ENCODE results near the gene ZBTB16. TPM values are rescaled to one million over a fixed set of nuclear protein-coding genes. Genes with fewer than 3 reads are reported as not detected.

The ZBTB16 gene
- total and polyA plus RNA-seq, 2 of the 4 experiments (the other 2 are of a cell fraction): not detected

DNA sequence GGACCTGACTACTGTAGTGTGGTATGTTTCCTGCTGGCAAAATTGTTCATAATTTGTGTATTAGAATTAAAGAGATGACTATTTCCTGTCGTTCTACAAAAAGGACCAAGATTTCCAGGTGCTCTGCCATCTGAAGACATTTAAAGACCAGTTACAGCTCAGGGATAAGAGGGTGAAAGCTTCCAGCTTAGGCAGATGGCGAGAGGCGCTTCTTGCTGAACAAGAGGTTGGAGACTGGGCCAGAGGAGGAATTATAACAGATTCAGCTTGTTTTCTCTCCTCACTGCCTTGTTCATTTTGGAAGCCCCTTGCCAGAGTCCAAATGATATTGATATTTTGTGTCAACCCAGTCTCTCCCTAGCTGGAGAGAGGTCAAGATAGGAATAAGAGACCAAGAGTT, 213.6 kb downstream of the ZBTB16 start:
- in situ Hi-C loops (cut with MboI; ENCODE audit: low sequenced_read_pairs): no loop called here
- H3K27me3 ChIP-seq (ENCODE audit: control insufficient read depth, insufficient read depth, low read length): peaks cover 35% of the 10 kb centered on the region

More for the DNA sequence above, 213.6 kb downstream of the ZBTB16 start:
- H3K56ac ChIP-seq (ENCODE audit: extremely low read depth, insufficient read depth, low read length): no peak overlapping the region
- POLR2A ChIA-PET (ENCODE audit: unreplicated experiment): no interaction called here
- H3K4ac ChIP-seq (ENCODE audit: low read depth, low read length): no peak overlapping the region
- H3K9me1 ChIP-seq (ENCODE audit: insufficient read depth, low read length): no peaks in the 10 kb centered on the region
- no peak overlapping the region for H4K8ac ChIP-seq (ENCODE audit: low read depth in 2 of 2, low read length in 2 of 2)
- no peak overlapping the region for H3K4me3 ChIP-seq (ENCODE audit: insufficient read depth, low read depth, low read length)
- no peak overlapping the region for H3K14ac ChIP-seq (replicated peaks; ENCODE audit: low read depth, low read length)
- H2AFZ ChIP-seq (replicated peaks; ENCODE audit: low read length, poor library complexity): no peak overlapping the region
- no peak overlapping the region for H4K5ac ChIP-seq (ENCODE audit: low read depth, low read length)
- no peak overlapping the region for H2BK120ac ChIP-seq (ENCODE audit: low read depth, low read length)
- no CpG with 5 or more reads among the region's 3 CpGs for WGBS, 2 experiments (ENCODE audit: extremely low coverage in 2 of 2, insufficient read length in 1 of 2)
- ATAC-seq (ENCODE audit: low read depth) (no peak), DNase-seq (no peak)
- no peak overlapping the region for H3K9ac ChIP-seq (ENCODE audit: low read depth, low read length)
- no peak overlapping the region for H2BK15ac ChIP-seq (ENCODE audit: low read depth, low read length)
- H3K23ac ChIP-seq (ENCODE audit: low read depth, low read length): no peak overlapping the region
- TF ChIP-seq, protein P1, sequence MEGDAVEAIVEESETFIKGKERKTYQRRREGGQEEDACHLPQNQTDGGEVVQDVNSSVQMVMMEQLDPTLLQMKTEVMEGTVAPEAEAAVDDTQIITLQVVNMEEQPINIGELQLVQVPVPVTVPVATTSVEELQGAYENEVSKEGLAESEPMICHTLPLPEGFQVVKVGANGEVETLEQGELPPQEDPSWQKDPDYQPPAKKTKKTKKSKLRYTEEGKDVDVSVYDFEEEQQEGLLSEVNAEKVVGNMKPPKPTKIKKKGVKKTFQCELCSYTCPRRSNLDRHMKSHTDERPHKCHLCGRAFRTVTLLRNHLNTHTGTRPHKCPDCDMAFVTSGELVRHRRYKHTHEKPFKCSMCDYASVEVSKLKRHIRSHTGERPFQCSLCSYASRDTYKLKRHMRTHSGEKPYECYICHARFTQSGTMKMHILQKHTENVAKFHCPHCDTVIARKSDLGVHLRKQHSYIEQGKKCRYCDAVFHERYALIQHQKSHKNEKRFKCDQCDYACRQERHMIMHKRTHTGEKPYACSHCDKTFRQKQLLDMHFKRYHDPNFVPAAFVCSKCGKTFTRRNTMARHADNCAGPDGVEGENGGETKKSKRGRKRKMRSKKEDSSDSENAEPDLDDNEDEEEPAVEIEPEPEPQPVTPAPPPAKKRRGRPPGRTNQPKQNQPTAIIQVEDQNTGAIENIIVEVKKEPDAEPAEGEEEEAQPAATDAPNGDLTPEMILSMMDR (conservative IDR thresholded peaks at IDR 0.05; ENCODE audit: low read depth, low read length): no peak
- TF ChIP-seq MXI1 (IDR thresholded peaks at IDR 0.05; ENCODE audit: borderline replicate concordance, low read depth, low read length) (no peak), SMC3 (IDR thresholded peaks at IDR 0.05; ENCODE audit: low read depth, low read length) (no peak), BHLHE40 (IDR thresholded peaks at IDR 0.05; ENCODE audit: low read depth, low read length) (no peak), RCOR1 (IDR thresholded peaks at IDR 0.05; ENCODE audit: insufficient replicate concordance, low read length) (no peak), RAD21 (IDR thresholded peaks at IDR 0.05; ENCODE audit: low read length) (no peak), MAFK (IDR thresholded peaks at IDR 0.05; ENCODE audit: low read depth, low read length) (no peak), MAZ (IDR thresholded peaks at IDR 0.05; ENCODE audit: borderline replicate concordance, low read depth, low read length) (no peak), FOS (IDR thresholded peaks at IDR 0.05; ENCODE audit: low read depth, low read length) (no peak), NFE2L2 (IDR thresholded peaks at IDR 0.05; ENCODE audit: low read depth, low read length) (no peak)
- intact Hi-C loops (cut with micrococcal nuclease): no loop called here
- dilution Hi-C loops (cut with HindIII; ENCODE audit: low sequenced_read_pairs, unreplicated experiment): no loop called here
- peaks cover 4% of the 10 kb centered on the region; the same call in 1 of the 2 replicates for H3K9me3 ChIP-seq (ENCODE audit: control insufficient read depth, insufficient read depth, low read length)
- no TSS peak for BruUV-seq (replicated peaks)
- no peak overlapping the region for H2AK5ac ChIP-seq (ENCODE audit: low read depth, low read length)
- no peak overlapping the region for H4K91ac ChIP-seq (ENCODE audit: insufficient read depth, low read depth, low read length)
- CTCF ChIA-PET: no interaction called here
- H3K36me3 ChIP-seq (ENCODE audit: control insufficient read depth, insufficient read depth, low read length): no peaks in the 10 kb centered on the region
- no peak overlapping the region for H3K4me2 ChIP-seq (ENCODE audit: low read depth, low read length)
- no peaks in the 10 kb centered on the region for H3K4me1 ChIP-seq (ENCODE audit: control insufficient read depth, insufficient read depth, low read length)
- no peak overlapping the region for H2BK20ac ChIP-seq (ENCODE audit: low read depth, low read length)
- no peaks in the 10 kb centered on the region for H4K20me1 ChIP-seq (ENCODE audit: insufficient read depth, low read length)
- H2BK5ac ChIP-seq (ENCODE audit: low read depth, low read length, poor library complexity, severe bottlenecking): no peak overlapping the region
- no peak overlapping the region for H2AK9ac ChIP-seq (replicated peaks; ENCODE audit: low read depth, low read length, poor library complexity)
- no peak overlapping the region for H3K18ac ChIP-seq (ENCODE audit: low read depth, low read length)
- H3K79me1 ChIP-seq (ENCODE audit: low read depth in 1 of 2, low read length in 2 of 2): no peaks in the 10 kb centered on the region
- no peak overlapping the region for H3K27ac ChIP-seq (ENCODE audit: insufficient read depth, low read length)

All from IMR-90 (cell line).